D341Med (cell line): Measurements from ENCODE around the gene RPP14.

Experiments used
- DNase-seq: peaks from one replicate; pipeline ENCODE4 v3.0.0; 2012; ENCODE audit warnings: low spot score

RPP14 gene

DNA sequence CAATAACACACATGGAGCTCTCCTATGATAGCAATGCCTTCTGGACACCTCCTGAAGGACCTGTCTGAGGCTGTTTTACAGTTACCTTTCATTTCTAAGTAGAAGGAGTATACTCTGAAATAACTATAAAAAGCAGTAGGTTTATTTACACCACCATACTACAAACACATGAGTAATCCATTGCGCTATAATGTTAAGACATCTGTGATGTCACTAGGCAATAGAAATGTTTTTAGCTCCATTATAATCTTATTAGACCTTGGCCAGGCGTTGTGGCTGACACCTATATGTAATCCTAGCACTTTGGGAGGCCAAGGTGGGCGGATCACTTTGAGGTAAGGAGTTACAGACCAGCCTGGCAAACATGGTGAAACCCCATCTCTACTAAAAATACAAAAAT lies 51.4 kb downstream of the RPP14 start:
- no peak for DNase-seq

DNA sequence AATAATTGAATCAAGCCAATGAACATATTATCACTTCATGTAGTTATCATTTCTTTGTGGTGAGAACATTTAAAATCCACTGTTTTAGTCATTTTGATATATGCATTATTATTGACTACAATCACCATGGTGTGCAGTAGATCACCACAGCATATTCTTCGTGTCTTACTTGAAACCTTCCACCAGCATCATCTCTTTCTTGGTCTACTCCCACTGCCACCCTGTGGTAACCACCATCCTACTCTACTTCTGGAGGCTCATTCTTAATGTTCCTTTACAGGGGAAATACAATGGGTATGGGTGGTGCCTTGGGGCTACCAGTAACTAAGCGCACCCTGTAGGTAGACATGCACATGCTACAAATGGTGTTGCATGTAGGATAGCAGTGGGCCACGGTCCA lies 52.0 kb downstream of the RPP14 start:
- DNase-seq, result no peak

DNA sequence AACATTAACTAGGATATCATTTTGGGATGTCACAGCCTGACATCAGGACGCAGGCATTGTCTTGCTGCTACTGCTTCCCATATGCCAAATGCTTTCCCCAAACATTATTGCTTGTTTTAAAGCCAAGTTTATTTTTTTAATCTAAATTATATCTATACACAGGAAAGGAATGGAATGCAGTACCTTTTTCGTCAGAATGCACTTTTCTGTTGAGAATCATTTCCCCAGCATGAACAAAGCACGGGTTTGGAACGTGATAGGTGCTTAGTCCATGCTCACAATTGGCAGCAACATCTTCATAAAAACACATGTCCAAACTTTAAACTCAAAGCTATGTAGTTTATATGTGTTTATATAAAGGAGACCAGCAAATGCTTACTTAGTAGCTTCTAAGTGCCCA lies 52.8 kb downstream of the RPP14 start:
- DNase-seq, result no peak

DNA sequence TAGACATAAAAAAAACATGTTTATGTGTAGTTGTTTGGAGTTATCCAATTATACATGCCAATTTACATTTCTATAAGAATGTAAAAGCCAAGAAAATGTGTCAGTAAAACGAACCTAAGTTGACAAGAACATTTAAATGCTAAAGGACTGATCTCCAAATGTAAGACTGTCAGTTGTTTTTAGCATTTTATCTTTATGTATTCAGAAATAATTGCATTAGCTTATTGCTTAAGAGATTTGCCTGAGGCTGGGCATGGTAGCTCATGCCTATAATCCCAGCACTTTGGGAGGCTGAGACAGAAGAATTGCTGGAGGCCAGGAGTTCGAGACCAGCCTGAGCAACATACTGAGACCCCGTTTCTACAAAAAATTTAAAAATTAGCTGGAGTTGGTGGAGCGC lies 53.6 kb downstream of the RPP14 start:
- DNase-seq, result no peak

DNA sequence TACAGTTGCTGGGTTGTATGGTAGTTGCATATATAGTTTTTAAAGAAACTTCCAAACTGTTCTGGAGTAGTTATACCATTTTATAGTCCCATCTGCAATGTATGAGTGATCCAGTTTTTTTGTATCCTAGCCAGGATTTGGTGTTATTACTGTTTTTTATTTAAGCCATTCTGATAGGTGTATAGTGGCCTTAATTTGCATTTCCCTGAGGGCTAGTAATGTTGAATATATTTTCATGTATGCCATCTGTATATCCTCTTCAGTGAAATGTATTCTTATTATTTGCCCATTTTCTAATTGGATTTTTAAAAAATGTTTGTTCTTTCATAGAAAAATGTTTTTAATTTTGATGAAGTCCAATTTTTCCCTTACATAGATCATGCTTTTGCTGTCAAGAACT lies 55.8 kb downstream of the RPP14 start:
- no peak for DNase-seq

- DNase-seq, result no peak
These were observed 60.7 kb downstream of the RPP14 start for GRCh38 chr3:58366699-58367098.

- DNase-seq, result no peak
These were observed 63.0 kb downstream of the RPP14 start for GRCh38 chr3:58369038-58369437.
